ENCODE measurements around the gene DTWD2.
"Not testable (repeated sequence)": the region's sequence is repeated elsewhere in the genome, so short reads cannot be mapped to it uniquely, and the experiment has no call there.

The DTWD2 gene

GRCh38 chr5:118902656-118903438 is 85.5 kb downstream of the DTWD2 start:
- H3K4me1 ChIP-seq (ENCODE audit: control insufficient read depth, insufficient read depth, low read length): no peaks in the 10 kb centered on the region
- H3K36me3 ChIP-seq (ENCODE audit: insufficient read depth, low read length): no peaks in the 10 kb centered on the region
- no peaks in the 10 kb centered on the region for H3K9me3 ChIP-seq (replicated peaks; ENCODE audit: low read length)
- no peaks in the 10 kb centered on the region for H3K27me3 ChIP-seq (ENCODE audit: control insufficient read depth, insufficient read depth, low read length)
- no peak overlapping the region for H3K4me3 ChIP-seq (ENCODE audit: low read length)
- H3K4me2 ChIP-seq (ENCODE audit: low read length): no peak overlapping the region
- H3K9ac ChIP-seq (ENCODE audit: low read depth, low read length): no peak overlapping the region

- Histone ChIP-seq H3K4me3 (ENCODE audit: low read length) (no peak overlapping the region), H3K27me3 (ENCODE audit: control insufficient read depth, insufficient read depth, low read length) (no peaks in the 10 kb centered on the region), H3K4me2 (ENCODE audit: low read length) (no peak overlapping the region), H3K9ac (ENCODE audit: low read depth, low read length) (no peak overlapping the region), H3K9me3 (replicated peaks; ENCODE audit: low read length) (no peaks in the 10 kb centered on the region), H3K36me3 (ENCODE audit: insufficient read depth, low read length) (no peaks in the 10 kb centered on the region), H3K4me1 (ENCODE audit: control insufficient read depth, insufficient read depth, low read length) (no peaks in the 10 kb centered on the region)
Observed at GRCh38 chr5:118894709-118895108, 93.6 kb downstream of the DTWD2 start.

- Histone ChIP-seq H3K9me3 (replicated peaks; ENCODE audit: low read length) (no peaks in the 10 kb centered on the region), H3K4me3 (ENCODE audit: low read length) (no peak overlapping the region), H3K36me3 (ENCODE audit: insufficient read depth, low read length) (no peaks in the 10 kb centered on the region), H3K4me1 (ENCODE audit: control insufficient read depth, insufficient read depth, low read length) (no peaks in the 10 kb centered on the region), H3K27me3 (ENCODE audit: control insufficient read depth, insufficient read depth, low read length) (no peaks in the 10 kb centered on the region), H3K9ac (ENCODE audit: low read depth, low read length) (no peak overlapping the region), H3K4me2 (ENCODE audit: low read length) (no peak overlapping the region)
Observed at GRCh38 chr5:118891252-118891651, 97.1 kb downstream of the DTWD2 start.

GRCh38 chr5:118889165-118889564 is 99.2 kb downstream of the DTWD2 start:
- H3K4me2 ChIP-seq (ENCODE audit: low read length): no peak overlapping the region
- H3K4me1 ChIP-seq (ENCODE audit: control insufficient read depth, insufficient read depth, low read length): no peaks in the 10 kb centered on the region
- no peak overlapping the region for H3K4me3 ChIP-seq (ENCODE audit: low read length)
- H3K9ac ChIP-seq (ENCODE audit: low read depth, low read length): no peak overlapping the region
- no peaks in the 10 kb centered on the region for H3K9me3 ChIP-seq (replicated peaks; ENCODE audit: low read length)
- no peaks in the 10 kb centered on the region for H3K27me3 ChIP-seq (ENCODE audit: control insufficient read depth, insufficient read depth, low read length)
- no peaks in the 10 kb centered on the region for H3K36me3 ChIP-seq (ENCODE audit: insufficient read depth, low read length)

DNA sequence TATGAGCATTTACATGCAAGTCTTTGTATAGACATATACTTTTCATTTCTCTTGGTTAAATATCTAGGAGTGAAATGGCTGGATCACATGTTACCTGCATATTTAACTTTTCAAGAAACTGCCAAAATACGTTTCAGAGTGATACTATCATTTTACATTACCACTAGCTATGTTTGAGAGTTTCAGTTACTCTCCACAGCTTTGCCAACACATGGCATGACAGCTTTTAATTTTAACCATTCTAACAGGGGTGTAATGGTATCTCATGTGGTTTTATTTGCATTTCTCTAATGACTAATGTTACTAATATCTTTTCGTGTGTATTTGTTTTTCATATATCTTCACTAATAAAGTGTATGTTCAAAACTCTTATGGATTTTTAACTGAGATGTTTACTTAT is 99.8 kb downstream of the DTWD2 start:
- Histone ChIP-seq H3K27me3 (ENCODE audit: control insufficient read depth, insufficient read depth, low read length) (no peaks in the 10 kb centered on the region), H3K4me1 (ENCODE audit: control insufficient read depth, insufficient read depth, low read length) (no peaks in the 10 kb centered on the region), H3K9ac (ENCODE audit: low read depth, low read length) (no peak overlapping the region), H3K9me3 (replicated peaks; ENCODE audit: low read length) (no peaks in the 10 kb centered on the region), H3K4me3 (ENCODE audit: low read length) (no peak overlapping the region), H3K4me2 (ENCODE audit: low read length) (no peak overlapping the region), H3K36me3 (ENCODE audit: insufficient read depth, low read length) (no peaks in the 10 kb centered on the region)

GRCh38 chr5:118883362-118883761 is 105.0 kb downstream of the DTWD2 start:
- Histone ChIP-seq H3K4me1 (ENCODE audit: control insufficient read depth, insufficient read depth, low read length) (no peaks in the 10 kb centered on the region), H3K4me2 (ENCODE audit: low read length) (no peak overlapping the region), H3K4me3 (ENCODE audit: low read length) (no peak overlapping the region), H3K9me3 (replicated peaks; ENCODE audit: low read length) (no peaks in the 10 kb centered on the region), H3K36me3 (ENCODE audit: insufficient read depth, low read length) (no peaks in the 10 kb centered on the region), H3K9ac (ENCODE audit: low read depth, low read length) (no peak overlapping the region), H3K27me3 (ENCODE audit: control insufficient read depth, insufficient read depth, low read length) (no peaks in the 10 kb centered on the region)

- no peak overlapping the region for H3K4me2 ChIP-seq (ENCODE audit: low read length)
- H3K4me1 ChIP-seq (ENCODE audit: control insufficient read depth, insufficient read depth, low read length): no peaks in the 10 kb centered on the region
- no peaks in the 10 kb centered on the region for H3K27me3 ChIP-seq (ENCODE audit: control insufficient read depth, insufficient read depth, low read length)
- no peaks in the 10 kb centered on the region for H3K36me3 ChIP-seq (ENCODE audit: insufficient read depth, low read length)
- no peaks in the 10 kb centered on the region for H3K9me3 ChIP-seq (replicated peaks; ENCODE audit: low read length)
- no peak overlapping the region for H3K9ac ChIP-seq (ENCODE audit: low read depth, low read length)
- H3K4me3 ChIP-seq (ENCODE audit: low read length): no peak overlapping the region
Observed at GRCh38 chr5:118882666-118883065, 105.7 kb downstream of the DTWD2 start.

DNA sequence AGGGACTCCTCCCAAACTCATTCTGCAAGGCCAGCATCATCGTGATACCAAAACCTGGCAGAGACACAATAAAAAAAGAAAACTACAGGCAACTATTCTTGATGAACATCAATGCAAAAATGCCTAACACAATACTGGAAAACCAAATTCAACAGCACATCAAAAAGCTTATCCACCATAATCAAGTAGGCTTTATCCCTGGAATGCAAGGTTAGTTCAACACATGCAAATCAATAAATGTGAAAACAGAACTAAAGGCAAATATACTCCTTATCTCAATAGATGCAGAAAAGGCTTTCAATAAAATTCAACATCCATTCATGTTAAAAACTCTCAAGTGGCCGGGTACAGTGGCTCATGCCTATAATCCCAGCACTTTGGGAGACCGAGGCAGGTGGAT is 111.5 kb downstream of the DTWD2 start:
- H3K27me3 ChIP-seq (ENCODE audit: control insufficient read depth, insufficient read depth, low read length); H3K4me1 ChIP-seq (ENCODE audit: control insufficient read depth, insufficient read depth, low read length); H3K4me3 ChIP-seq (ENCODE audit: low read length); H3K9me3 ChIP-seq (replicated peaks; ENCODE audit: low read length); H3K36me3 ChIP-seq (ENCODE audit: insufficient read depth, low read length); H3K9ac ChIP-seq (ENCODE audit: low read depth, low read length); H3K4me2 ChIP-seq (ENCODE audit: low read length): not testable (repeated sequence)

- Histone ChIP-seq H3K27me3 (ENCODE audit: control insufficient read depth, insufficient read depth, low read length) (no peaks in the 10 kb centered on the region), H3K4me2 (ENCODE audit: low read length) (no peak overlapping the region), H3K4me1 (ENCODE audit: control insufficient read depth, insufficient read depth, low read length) (no peaks in the 10 kb centered on the region), H3K9me3 (replicated peaks; ENCODE audit: low read length) (no peaks in the 10 kb centered on the region), H3K36me3 (ENCODE audit: insufficient read depth, low read length) (no peaks in the 10 kb centered on the region), H3K9ac (ENCODE audit: low read depth, low read length) (no peak overlapping the region), H3K4me3 (ENCODE audit: low read length) (no peak overlapping the region)
Observed at GRCh38 chr5:118875131-118875530, 113.2 kb downstream of the DTWD2 start.

GRCh38 chr5:118873417-118873816 is 114.9 kb downstream of the DTWD2 start:
- Histone ChIP-seq H3K4me3 (ENCODE audit: low read length) (no peak overlapping the region), H3K36me3 (ENCODE audit: insufficient read depth, low read length) (no peaks in the 10 kb centered on the region), H3K4me1 (ENCODE audit: control insufficient read depth, insufficient read depth, low read length) (no peaks in the 10 kb centered on the region), H3K27me3 (ENCODE audit: control insufficient read depth, insufficient read depth, low read length) (no peaks in the 10 kb centered on the region), H3K9me3 (replicated peaks; ENCODE audit: low read length) (no peaks in the 10 kb centered on the region), H3K4me2 (ENCODE audit: low read length) (no peak overlapping the region), H3K9ac (ENCODE audit: low read depth, low read length) (no peak overlapping the region)

DNA sequence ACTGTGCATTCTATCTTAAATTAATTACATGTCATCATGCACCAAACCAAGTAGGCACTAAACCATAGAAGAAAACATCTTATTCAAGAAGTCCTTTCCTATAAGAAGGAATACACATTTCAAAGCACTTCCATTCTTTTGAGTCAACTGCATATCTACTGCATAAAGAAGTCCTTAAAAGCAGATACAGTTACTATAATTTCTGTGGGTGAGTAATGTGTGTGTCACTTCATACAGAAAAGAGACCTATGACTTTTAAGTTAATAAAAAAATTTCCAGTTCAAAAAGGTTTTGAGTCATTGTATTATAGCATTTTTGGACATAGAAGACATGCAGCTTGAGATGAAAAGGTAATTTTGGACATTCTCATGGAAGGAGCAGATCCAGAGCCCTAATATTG is 125.0 kb downstream of the DTWD2 start:
- Histone ChIP-seq H3K36me3 (ENCODE audit: insufficient read depth, low read length) (no peaks in the 10 kb centered on the region), H3K9ac (ENCODE audit: low read depth, low read length) (no peak overlapping the region), H3K4me3 (ENCODE audit: low read length) (no peak overlapping the region), H3K4me2 (ENCODE audit: low read length) (no peak overlapping the region), H3K4me1 (ENCODE audit: control insufficient read depth, insufficient read depth, low read length) (peaks cover 14% of the 10 kb centered on the region), H3K9me3 (replicated peaks; ENCODE audit: low read length) (no peaks in the 10 kb centered on the region), H3K27me3 (ENCODE audit: control insufficient read depth, insufficient read depth, low read length) (no peaks in the 10 kb centered on the region)

DNA sequence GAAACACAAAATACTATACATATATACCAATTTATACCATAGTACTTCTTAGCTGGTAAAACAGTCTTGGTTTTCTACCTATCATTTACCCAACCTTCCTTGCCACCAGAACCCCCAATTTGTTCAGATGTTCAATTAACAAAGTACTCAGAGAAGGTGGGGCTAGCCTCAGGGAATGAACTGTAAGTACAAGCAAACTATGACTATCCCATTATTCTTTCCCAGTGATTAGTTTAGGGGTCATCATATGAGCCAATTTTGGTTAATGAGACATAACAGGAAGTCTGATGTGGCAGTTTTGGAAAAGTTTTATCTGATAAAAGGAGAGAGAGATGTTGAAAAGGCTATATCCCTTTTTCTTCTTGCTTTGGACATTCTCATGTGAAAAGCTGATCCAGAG is 125.8 kb downstream of the DTWD2 start:
- Histone ChIP-seq H3K4me3 (ENCODE audit: low read length) (no peak overlapping the region), H3K9me3 (replicated peaks; ENCODE audit: low read length) (no peaks in the 10 kb centered on the region), H3K36me3 (ENCODE audit: insufficient read depth, low read length) (no peaks in the 10 kb centered on the region), H3K4me1 (ENCODE audit: control insufficient read depth, insufficient read depth, low read length) (peaks cover 14% of the 10 kb centered on the region), H3K27me3 (ENCODE audit: control insufficient read depth, insufficient read depth, low read length) (no peaks in the 10 kb centered on the region), H3K9ac (ENCODE audit: low read depth, low read length) (no peak overlapping the region), H3K4me2 (ENCODE audit: low read length) (no peak overlapping the region)

Measured in skeletal muscle satellite cell (primary cell).